Ovary (tissue), 9 donors: Measurements from ENCODE around the gene UBQLN1. TPM values are rescaled to one million over a fixed set of nuclear protein-coding genes. Genes with fewer than 3 reads are reported as not detected.

Experiments
- polyA plus RNA-seq, 2 donors: library from polyadenylated mRNA; stranded (reverse); fragments of 200-250 nt in 1 of 2; fragments of 350-450 nt in 1 of 2; fragmentation: Illumina TruSeq in 1 of 2; extraction: RNeasy Lipid Tissue Mini Kit (QIAGEN cat#74804) in 1 of 2; gene quantifications; one replicate each; pipeline ENCODE4 v1.2.3, GENCODE V29; 2013 to 2014
- total RNA-seq, 7 donors: library from RNA; depleted of rRNA in 2 of 7; stranded (reverse); fragments of >200 nt in 2 of 7; fragmentation: NEBNext Ultra II Directional in 3 of 7; extraction: Animal tissue kit (Norgen Biotek cat#: 25700) in 3 of 7; gene quantifications; one replicate each; pipeline versions ENCODE4 v1.1.0 to v1.2.4, GENCODE V29; 2016 to 2023
- donor health status: DM: no; HTN: no; CAD: no; lungs with moderate emphysema.
- donor health status: DM: no; HTN: no; CAD: no.
- donor health status: Bipolar disorder and iron deficiency.
- donor health status: DM: yes; HTN: yes; CAD: no.
- donor health status: DM: no; HTN: no; CAD: no.
- donor health status: DM: yes; HTN: yes; CAD: no.

The UBQLN1 gene
- total and polyA plus RNA-seq, 9 donors, result 28.2 to 105 (median 82.3) TPM

Other genes starting within 250 kb of the UBQLN1 start
- 1 to 10 TPM in 6 of 7 donors, under 1 TPM in 1; 0.83 to 9.1 (median 4.7) TPM for gene FRMD3, start 169.6 kb downstream of the UBQLN1 start, total RNA-seq
- 1 to 10 TPM; 1.8 to 4.2 TPM for gene FRMD3, start 169.6 kb downstream of the UBQLN1 start, polyA plus RNA-seq
- 1 to 10 TPM; 1.5 to 6.8 (median 5.5) TPM for gene IDNK, start 84.8 kb downstream of the UBQLN1 start, total RNA-seq
- gene IDNK, start 84.8 kb downstream of the UBQLN1 start, polyA plus RNA-seq, result 1 to 10 TPM; 4.9 to 9.0 TPM
- 10 to 100 TPM; 12.1 to 23.6 (median 14.0) TPM for gene GKAP1, start 109.8 kb upstream of the UBQLN1 start, total RNA-seq
- 10 to 100 TPM; 11.9 to 13.7 TPM for gene GKAP1, start 109.8 kb upstream of the UBQLN1 start, polyA plus RNA-seq
- gene KIF27, start 213.5 kb upstream of the UBQLN1 start, total RNA-seq, result 10 to 100 TPM in 4 of 7 donors, 1 to 10 TPM in 3; 7.4 to 16.2 (median 10.4) TPM
- gene KIF27, start 213.5 kb upstream of the UBQLN1 start, polyA plus RNA-seq, result 1 to 10 TPM; 1.5 to 4.3 TPM